Measurements from ENCODE around the gene NEDD9.

Gene NEDD9

DNA sequence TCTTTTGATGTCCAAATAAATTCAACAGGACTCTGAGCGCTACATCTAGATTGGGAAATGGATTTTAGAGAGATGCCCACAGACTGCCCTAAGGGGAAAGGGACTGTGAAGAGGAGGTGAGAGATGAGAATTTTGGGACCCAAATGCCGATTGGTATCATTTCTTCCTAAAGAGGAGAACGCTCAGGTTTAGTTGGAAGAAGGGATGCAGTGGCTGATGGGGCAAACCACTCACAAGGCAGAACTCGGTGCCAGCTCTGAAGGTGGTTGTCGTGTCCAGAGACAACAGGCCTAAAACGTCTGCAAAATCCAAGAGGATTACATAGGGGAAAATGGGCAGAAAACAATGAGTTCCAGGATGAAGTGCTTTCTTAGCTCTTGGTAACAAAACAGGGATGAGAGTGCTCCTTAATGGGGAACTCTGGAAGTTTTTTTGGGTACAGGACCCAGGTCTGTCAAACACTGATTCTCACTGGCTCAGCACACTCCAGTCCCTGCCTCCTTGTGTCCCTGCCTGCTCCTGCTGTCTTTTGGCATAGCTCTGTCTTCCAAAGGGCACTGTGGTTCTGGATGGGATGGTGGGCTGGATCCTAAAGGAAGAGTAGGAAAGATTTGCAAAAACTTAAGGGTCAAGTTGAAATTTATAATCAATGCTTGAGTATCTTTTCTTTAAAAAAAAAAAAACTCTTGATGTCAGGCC, 29.0 kb downstream of the NEDD9 start:
- in situ Hi-C loops (cut with HindIII; ENCODE audit: low sequenced_read_pairs) = no loop called here

GRCh38 chr6:11202513-11203305, 29.8 kb downstream of the NEDD9 start:
- in situ Hi-C loops (cut with HindIII; ENCODE audit: low sequenced_read_pairs) = no loop called here

DNA sequence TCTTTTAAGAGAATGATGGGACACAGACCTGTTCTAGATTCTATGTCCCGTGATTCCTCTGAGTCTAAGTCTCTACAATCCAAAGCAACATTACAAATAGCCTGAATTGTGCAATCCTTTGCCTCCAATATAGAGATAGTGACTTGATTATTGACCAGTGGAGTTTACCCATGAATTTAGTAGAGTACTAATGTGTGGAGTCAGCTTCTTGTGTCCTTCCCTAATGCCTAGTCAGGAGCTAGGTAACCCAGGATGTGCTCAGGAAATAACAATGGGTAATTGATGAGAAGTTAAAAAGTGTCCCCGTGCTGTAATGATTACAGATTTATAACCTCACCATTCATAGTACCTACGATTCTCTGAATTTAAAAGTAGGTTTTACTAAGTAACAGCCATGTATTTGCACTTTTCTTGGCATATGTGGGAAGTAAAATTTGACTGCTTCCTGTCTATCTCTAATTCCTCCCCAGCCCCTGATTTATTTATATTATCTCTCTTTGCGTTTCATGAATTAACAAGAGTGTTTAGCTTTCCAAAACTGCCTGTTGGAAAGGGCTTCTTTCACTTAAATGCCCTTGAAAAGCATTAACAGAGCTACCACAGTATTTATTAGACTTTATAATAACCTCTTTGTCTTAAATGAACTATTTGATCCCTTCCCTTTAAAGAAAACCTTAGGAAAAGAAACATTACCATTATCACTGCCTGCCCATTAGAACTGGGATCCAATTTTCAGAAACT, 30.5 kb downstream of the NEDD9 start:
- in situ Hi-C loops (cut with HindIII; ENCODE audit: low sequenced_read_pairs) = no loop called here

- in situ Hi-C loops (cut with HindIII; ENCODE audit: low sequenced_read_pairs) = no loop called here
These were observed 31.5 kb downstream of the NEDD9 start for GRCh38 chr6:11201015-11201414.

- in situ Hi-C loops (cut with HindIII; ENCODE audit: low sequenced_read_pairs) = no loop called here
These were observed 32.1 kb downstream of the NEDD9 start for GRCh38 chr6:11200356-11200755.

DNA sequence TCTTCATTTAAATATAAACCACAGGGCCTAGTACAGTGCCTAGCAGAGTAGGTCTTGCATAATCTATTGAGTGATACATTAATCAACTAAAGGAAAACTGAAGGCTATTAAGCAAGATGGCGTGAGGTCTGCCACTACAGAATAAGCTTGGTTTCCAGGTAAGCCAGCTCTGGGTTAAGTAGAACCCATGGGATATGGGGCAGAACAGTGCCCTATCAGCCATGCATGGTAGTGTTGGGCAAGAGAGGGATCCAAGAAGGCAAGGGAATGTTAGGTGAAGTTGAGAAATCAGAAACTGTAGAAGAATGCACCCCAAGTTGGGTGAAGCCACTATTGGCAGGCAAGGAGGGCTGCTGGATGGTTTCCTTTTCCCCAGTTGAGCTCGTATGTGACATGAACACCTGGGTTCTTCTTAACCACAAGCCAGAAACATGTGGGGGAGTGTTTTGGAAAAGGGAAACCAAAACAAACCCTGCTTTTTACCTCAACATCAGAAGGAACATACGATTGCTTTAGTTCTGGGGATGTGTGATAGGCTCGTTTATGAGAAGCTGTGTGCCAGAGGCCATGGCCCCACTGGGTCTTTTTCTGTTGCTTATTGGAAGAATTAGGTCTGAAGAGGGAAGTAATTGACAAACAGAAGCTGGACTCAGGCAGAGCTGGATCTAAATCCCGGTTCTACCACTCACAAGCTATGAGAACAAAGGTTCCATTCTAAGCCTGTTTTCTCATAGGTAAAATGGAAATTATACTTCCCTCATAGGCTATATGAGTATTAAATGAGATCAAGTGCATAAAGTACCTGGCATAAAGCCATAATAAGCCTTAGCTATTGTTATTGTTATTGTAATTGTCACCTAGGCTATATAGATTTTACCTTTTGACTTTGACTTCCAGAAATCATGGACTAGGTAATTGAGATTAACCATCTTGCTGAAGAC, 33.5 kb downstream of the NEDD9 start:
- in situ Hi-C loops (cut with HindIII; ENCODE audit: low sequenced_read_pairs) = no loop called here

DNA sequence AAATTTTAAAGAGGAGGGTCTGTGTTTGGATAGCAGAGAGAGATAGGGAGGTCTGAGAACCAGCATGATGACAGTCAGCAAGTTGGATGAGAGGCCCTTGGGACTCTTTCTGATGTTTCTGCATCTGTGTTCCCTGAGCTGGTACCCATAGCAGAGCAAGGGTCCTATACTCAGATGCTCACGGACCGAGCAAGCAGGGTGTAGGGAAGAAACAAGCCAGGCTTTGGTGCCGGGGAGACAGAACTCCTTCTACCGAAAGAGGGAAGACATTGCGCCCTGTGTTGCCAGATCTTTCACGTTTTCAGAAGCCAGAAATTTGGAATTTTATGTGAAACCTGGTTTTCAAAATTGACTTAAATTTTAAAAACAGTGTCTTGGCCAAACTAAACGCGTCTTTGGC, 34.6 kb downstream of the NEDD9 start:
- in situ Hi-C loops (cut with HindIII; ENCODE audit: low sequenced_read_pairs) = no loop called here

- in situ Hi-C loops (cut with HindIII; ENCODE audit: low sequenced_read_pairs) = no loop called here
These were observed 35.3 kb downstream of the NEDD9 start for GRCh38 chr6:11197175-11197536.

DNA sequence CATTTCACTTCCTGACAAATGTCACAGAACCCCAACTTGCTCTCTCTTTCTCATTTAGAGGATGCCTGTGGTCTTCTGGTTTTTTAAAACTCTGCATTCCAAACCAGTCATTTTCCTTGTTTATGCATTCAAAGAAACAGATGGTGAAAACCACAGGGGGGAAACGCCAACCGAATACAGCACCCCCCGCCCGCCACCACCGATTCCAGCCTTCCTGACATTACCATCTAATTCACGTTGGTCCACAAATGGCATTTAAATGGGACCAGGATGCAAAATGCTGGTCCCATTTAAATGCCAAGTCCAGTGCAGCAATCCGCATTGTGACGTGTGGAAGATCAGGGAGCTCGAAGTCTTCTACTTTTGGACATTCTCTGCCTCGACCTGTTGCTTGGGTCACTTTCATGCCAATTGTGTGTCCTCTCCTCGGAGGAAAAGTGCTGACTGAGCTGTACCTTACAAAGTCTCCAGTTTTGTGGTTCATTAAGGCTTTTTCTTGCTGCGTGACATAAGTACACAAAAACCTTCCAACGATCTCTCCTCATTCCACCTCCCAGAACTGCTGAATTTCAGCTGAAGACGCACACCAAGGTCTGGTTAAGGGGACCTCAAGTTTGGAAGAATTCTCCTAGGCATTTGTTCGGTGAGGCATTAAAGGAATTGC, 35.8 kb downstream of the NEDD9 start:
- in situ Hi-C loops (cut with HindIII; ENCODE audit: low sequenced_read_pairs) = no loop called here

DNA sequence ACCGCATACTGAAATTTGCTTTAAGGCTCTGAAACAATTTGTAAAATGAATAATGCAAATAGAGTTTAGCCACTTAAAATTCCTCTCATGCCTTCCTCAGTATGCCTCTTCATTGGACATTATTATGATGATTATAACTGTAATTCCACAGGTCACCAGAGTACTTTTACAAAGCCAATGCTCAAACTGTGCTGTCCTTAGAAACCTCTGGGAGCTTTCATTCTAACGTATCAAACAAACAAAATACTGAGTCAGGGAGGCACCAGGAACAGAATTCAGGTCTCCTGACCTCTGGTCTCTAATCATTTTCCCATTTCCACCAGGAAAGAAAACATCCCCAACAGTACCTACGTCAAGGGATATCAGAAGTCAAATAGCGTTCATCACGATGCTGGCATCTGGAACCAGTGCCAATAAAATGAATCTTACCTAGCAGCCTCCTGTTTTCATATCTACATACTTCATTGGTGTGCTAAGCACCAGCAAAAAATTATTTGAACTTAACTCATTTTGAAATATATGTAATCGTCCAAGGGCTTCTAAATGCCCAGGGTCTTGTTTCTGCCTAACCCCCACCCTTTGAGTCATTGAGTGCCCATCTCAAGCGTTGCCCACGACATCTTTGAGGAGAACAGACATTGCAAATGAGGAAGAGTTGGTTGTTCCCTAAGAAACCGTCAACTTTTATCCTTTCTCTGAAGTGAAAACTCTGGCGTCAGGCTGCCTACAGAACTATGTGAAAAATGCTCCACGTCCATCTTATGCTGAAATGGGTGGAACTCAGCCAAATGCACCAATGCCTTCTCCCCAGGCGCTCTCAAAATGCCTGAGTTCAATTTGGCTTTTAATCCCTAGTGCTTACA, 37.9 kb downstream of the NEDD9 start:
- in situ Hi-C loops (cut with HindIII; ENCODE audit: low sequenced_read_pairs) = no loop called here

- in situ Hi-C loops (cut with HindIII; ENCODE audit: low sequenced_read_pairs) = no loop called here
These were observed 39.0 kb downstream of the NEDD9 start for GRCh38 chr6:11193434-11193833.

DNA sequence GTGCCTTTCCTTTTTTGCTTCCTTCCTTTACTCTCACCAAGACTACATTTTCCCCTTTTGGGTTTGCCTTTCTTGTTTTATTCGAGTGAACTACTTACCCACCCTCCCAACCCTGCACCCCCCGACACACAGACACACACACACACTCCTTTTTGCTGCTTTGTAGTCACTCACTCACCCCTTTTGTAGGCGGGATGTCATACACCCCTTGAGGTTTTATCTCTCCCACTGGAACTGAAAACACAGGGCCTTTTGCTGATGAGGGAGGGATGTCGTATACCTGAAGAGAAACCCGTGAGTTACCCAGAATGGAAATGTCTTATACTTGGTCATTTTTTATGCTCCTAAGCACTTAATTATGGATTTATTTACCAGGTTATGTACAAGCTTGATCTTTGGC, 40.3 kb downstream of the NEDD9 start:
- in situ Hi-C loops (cut with HindIII; ENCODE audit: low sequenced_read_pairs) = no loop called here

GRCh38 chr6:11190625-11191245, 41.7 kb downstream of the NEDD9 start:
- in situ Hi-C loops (cut with HindIII; ENCODE audit: low sequenced_read_pairs) = no loop called here

- in situ Hi-C loops (cut with HindIII; ENCODE audit: low sequenced_read_pairs) = no loop called here
These were observed 42.4 kb downstream of the NEDD9 start for GRCh38 chr6:11189865-11190624.

GRCh38 chr6:11188161-11188915, 44.1 kb downstream of the NEDD9 start:
- in situ Hi-C loops (cut with HindIII; ENCODE audit: low sequenced_read_pairs) = no loop called here

DNA sequence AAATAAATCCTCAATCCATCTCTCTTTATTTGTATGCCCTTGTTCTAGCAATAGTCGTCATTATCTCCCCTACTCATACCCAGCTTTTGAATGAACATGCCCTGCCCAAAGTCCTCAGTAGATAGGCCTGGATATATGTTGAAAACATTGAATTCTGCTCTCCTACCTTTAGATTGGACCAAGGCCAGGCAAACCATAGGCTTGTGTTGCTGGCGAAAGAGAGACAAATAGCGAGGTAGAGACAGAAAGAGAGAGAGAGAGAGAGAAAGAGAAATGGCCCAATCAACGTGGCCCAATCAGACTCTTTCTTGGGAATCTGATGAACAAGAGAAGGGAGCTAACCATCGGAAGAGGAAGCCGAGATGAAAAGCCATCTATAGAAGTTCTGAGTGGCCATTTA, 45.2 kb downstream of the NEDD9 start:
- in situ Hi-C loops (cut with HindIII; ENCODE audit: low sequenced_read_pairs) = no loop called here

GRCh38 chr6:11185204-11185842, 47.1 kb downstream of the NEDD9 start:
- in situ Hi-C loops (cut with HindIII; ENCODE audit: low sequenced_read_pairs) = no loop called here
